HG03066 (cell line): ENCODE data around the gene ITPRID2.
"Not testable (repeated sequence)": the region's sequence is repeated elsewhere in the genome, so short reads cannot be mapped to it uniquely, and the experiment has no call there.

Experiments used
- ATAC-seq: cut with Tn5 transposase; IDR thresholded peaks from one replicate; pipeline ENCODE4 v1.9.1; 2021; ENCODE audit warnings: low read depth; ENCODE audit not compliant: unreplicated experiment

ITPRID2 gene

DNA sequence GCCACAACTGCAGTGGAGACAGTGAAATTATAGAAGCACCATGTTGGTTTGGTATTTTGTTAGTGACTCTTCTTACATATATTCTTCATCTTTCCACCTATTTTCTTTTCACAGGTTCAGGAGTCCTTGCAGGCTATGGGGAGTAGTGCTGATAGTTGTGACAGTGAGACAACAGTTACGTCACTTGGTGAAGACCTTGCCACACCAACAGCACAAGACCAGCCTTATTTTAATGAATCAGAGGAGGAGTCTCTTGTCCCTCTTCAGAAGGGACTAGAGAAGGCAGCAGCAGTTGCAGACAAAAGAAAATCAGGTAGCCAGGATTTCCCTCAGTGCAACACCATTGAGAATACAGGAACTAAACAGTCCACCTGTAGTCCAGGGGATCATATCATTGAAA, 23.6 kb downstream of the ITPRID2 start:
- no peak for ATAC-seq

DNA sequence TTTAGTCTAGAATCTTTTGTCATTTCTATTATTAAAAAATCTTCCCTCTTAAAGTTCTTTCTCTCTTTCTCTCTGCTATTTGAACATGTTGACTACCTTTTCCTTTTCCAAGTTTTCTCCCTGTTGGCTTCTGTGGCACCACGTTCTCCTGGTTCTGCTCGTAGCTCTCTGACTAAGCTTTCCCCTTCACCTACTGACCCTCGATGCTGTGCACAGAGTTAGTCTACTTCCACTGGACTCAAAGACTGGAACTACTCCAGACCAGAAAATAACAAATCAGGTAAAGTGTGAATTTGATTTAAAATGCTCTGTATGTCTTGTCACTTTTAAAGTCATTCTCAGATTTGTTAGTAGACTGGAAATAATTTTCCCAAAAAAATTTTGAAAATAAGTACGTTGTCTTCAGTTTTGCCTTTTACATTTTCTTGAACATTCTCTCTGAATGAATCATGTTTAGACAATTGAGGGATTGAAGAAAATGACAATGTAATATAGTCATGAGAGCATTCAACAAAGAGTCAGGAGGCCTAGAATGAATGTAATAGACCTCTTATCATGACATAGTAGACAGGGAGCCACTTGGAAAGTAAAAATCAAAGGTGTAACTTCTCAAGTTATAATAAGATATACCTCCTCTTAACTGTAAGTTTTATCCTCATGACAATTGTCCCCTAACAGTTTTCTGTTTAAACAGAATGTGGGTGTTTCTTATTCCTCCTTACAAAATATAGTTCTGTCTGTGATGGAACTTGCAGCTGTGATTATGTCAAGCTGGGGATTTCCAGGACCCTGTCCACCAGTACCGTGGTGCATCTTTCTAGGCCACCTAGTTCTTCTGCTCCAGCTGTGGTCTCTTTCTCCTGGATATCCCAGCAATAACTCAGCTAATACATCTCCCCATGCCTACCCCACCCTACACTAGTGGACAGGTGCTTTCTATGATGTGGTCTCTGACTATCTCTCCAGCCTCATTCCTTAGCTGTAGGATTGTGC, 25.5 kb downstream of the ITPRID2 start:
- ATAC-seq, result no peak

DNA sequence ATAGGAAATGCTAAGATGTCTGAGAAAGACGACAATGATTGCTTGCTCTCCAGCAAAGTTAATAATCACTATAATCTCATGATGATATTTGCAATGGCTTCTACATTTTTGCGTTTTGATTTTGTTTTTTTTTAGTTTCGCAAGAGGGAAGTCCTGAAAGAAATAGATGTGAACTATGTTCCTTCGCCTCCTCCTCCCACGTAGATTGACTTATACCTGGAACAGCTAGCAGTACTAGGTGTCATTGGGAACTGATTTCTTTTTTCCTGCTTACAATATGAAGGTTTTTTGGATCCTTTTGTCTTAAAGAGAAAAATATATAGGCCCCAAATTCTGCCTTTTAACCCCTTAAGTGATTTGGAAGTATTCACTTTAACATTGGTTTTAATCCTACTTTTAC, 26.7 kb downstream of the ITPRID2 start:
- no peak for ATAC-seq

DNA sequence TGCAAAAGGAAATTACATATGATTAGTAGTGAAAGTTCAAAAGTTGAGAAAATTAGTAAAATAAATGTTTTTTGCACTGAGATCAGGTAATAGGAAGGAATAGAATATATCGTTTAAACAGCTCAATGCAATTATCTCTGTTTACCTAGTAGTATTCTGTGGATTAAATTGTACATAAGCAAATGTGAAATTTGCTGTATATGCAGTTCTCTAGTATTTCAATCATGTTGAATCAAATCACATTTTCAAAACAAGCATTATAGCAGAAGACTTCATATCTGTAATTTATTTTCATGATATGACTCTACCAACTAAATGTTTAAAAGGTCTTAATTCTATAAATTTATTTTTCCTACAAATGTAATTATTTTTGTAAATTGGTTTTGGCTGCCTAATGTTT, 31.6 kb downstream of the ITPRID2 start:
- no peak for ATAC-seq

DNA sequence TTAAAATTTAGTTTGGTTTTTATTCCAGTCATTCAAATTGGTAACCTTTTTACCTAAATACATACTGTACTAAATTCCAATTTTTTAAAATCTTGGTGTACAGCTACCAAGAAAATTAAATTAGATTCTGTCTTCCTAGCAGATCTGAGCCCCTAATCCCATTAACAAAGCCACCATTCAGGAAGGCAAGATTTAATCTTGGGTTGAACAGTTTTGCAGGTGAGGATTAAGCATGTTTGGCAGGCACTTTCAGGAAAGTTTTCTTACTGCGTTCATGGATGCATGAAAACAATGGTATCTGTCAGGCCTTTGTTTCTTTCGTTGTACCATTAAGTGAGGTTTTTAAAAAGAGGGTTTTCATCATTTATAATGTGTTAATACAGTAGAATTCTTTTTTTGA, 32.8 kb downstream of the ITPRID2 start:
- no peak for ATAC-seq

DNA sequence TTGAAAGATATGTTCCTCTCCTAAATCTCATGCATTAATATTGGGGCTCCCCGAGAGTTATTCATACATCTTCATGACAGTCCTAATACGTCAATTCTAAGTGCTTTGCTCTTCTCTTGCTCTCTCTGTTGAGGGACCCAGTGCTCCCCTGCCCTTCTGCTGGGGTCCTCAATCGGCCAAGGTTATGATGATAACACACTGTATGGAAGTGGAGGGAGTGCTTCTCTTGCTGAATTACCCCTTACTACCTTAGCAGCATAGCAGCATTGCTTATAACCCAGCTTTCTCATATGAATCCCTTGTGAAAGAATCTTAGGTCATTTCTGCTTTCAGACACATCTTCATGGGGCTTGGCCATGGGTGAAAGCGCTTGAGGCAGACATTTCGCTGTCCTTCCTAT, 43.2 kb downstream of the ITPRID2 start:
- ATAC-seq, result no peak

DNA sequence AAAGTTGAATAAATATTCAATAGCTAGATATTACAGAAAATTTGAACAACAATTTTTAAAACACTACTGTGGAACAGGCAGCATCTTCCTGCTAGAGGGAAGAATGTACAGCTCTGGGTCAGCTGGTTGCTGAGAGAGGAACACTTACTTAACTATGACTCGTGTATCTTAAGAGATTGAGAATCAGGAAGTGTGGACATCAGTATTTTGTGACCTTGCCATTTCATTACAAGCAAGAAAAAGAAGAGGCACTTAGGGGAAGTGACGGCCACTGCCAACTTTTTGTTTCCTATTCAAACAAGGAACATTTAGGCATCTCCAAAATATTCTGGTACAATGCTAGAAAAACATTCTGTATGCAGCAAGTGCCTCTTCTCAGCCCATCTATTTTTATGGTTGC, 45.9 kb downstream of the ITPRID2 start:
- ATAC-seq, result no peak

DNA sequence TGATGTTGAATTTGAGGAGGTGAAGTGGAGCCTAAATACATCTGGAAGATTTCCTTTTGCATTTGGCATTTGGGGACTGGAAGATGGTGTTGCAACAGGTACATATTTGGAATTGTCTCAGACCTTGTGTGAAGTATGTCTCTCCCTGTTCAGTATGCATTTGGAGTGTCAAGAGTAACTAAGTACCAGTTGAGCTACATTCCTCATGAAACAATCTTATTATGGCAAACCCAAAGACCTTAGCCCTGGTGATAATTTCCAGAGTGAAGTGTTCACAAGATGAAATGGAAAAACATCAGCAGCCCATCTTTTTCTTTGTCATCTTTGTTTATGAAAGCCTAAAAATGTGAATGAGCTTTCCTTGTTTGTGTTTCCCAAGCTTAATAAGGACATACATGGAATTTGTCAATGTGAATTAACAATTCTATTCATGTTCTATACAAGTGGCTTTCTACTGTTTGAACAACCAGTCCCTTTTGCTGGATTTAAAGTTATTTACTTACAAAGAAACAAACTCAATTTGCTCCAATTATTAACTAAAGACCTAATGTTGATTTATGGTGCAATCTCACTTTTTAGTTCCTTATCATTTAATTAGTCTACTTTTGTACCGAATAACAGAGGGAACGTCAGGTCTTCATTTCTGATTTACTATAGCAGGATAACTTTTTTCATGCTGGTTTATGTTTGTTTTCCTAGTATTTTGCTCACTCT, 52.0 kb downstream of the ITPRID2 start:
- no peak for ATAC-seq

DNA sequence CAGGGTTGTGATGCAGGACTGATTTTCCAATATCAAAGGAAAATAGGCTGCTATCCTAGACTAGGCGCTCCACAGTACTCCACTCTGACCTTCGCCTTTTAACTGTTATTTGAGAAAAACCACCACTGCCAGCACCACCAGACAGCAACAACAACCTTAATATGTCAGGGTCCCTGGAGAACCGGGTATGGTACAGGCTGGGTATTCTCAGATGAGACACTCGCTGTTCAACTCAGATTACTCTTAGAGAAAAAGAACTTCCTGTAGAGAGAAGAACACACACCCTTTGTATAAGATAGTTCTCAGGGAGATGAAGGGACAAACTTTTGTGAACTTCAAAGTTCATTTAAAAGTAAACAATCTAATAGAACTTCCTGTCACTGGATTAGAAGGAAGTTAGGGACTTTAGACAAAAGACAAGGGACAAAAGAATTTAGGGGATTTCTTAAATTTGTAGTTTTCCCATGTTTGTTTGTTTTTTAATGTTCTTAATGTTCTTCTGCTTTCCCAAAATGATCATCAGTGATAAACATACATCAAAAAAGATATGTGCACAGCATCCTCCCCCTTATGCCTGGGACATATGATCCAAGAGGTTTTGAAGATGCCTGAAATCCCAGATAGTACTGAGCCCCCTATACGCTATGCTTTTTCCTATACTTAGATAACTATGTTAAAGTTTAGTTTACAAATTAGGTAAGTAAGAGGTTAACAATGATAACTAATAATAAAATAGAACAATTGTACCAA, 52.8 kb downstream of the ITPRID2 start:
- ATAC-seq, result no peak

DNA sequence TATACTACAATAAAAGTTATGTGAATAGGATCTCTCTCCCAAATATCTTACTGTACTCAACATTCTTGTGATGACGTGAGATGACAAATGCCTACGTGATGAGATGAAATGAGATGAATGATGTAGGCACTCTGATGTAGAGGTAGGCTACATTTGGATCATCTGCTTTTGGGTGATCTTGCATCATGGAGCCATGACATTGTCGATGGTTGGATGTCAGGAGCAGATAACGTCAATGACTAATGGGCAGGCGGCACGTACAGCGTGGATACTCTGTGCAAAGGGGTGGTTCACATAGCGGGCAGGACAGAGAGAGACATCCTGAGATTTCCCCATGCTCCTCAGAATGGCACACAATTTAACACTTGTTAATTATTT, 53.4 kb downstream of the ITPRID2 start:
- ATAC-seq, result no peak

DNA sequence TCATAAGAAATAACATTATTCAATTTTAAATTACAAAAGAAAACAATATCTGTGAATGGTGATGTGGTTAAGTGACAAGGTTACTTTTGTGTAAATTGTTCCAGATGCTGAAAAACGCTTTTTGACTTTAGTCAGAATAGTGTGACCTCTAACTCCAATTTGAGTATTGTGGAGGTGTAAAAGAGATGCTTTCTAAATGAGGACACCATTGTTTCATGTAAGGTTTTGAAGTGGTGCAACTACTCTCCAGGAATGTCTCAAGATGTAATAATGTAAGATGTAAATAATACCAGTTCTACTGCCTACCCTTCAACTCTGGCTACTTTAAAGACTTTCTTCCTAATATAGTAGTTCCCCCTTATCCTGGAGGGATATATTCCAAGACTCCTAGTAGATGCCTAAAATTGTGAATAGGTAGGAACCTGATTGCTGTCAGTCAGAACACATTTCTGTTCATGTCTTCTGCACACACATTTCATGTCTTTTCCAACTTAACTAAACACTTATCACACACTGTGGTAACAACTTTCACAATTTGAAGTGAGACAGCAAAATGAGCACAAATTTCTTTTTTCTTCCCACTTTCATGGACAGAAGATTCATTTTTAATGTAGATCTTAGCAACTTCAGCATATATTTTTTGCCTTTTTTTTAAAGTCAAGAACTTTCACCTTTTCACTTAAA, 55.1 kb downstream of the ITPRID2 start:
- ATAC-seq, result no peak

DNA sequence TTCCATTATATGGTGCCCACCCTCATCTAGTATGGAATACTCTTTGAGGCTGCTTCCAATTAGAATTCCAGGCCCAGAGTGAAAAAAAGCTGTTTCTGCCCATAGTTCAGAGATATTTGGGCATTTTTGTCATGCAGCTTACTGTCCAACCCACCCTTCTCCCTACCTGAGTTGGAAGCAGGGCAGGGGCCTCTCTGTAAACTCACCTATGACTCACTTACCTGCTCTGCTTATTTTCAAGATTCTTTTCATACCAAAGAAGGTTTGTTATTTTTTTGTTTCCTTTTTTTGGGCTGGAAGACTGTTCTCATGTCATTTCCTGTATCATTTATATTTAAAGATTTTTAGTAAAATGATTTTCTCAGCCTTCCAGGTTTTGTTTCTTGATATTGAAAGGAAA, 55.7 kb downstream of the ITPRID2 start:
- no peak for ATAC-seq

DNA sequence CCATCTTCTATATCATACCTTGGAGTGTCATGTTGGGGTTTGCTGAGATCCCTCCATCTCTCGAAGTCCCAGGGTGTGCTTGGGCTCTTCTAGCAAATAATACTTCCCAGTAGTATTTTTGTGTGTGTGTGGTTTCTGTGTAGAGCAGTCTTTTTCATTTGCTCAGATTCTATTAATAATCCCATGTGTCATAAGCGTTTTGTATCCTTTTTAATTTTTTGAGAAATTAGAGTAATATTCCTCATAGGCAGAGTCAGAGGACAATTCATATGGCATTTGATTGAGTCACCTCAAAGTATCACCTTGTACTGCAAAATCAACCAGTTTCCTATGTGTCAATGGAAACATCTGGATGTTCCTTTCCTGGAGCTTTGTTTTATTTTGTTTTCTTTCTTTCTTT, 56.7 kb downstream of the ITPRID2 start:
- no peak for ATAC-seq

DNA sequence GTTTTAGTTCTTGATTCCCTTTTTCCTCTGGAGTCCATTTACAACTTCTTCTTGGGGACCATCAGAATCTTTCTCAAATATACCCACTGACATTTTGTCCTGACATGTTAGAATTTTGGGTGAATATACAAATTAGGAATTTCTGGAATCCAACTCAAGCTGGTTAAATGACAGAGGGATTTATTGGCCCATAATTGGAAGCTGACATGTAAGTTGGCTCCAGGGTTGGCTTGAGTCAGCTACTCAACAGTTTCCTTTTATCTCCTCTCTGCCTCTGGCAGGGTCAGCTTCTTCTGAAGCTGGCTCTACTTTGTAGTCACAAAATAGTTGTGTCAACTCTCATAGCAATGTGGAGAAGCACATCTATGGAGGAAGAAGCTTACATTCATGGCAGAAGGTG, 57.5 kb downstream of the ITPRID2 start:
- ATAC-seq, result no peak

DNA sequence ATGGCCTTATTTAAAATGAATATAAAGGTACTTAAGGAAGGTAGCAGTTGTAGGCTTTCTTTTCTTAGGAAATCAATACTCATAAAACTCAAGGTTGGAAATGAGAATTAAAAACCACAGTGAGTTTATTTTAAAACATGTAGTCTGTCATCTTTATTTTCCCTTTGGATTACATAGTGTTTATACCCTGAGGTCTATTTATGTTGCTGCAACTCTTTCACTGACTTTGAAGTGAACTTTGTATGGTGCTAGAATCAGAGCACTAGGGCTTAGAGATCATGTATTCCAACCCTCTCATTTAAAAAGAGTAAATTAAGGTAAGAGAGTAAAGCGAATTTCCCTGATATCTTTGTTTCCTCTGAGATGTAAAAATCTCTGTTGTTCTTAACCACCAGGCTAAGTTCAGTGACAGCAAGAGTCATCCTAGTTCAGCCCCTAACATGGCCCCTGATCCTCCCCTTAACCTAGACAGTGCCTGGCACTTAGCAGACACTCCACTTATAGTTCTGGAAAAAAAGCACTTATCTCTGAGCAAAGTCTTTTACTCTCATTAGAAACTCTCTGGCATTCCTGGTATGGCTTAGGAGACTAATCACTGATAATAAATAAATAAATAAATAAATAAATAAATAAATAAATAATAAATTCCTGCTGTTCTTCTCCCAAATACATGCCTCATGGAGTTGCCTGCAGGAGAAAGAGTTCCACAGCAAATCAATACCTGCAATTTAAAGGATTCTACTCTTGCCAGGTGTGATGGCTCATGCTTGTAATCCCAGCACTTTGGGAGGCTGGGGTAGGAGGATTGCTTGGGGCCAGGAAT, 61.1 kb downstream of the ITPRID2 start:
- no peak for ATAC-seq

DNA sequence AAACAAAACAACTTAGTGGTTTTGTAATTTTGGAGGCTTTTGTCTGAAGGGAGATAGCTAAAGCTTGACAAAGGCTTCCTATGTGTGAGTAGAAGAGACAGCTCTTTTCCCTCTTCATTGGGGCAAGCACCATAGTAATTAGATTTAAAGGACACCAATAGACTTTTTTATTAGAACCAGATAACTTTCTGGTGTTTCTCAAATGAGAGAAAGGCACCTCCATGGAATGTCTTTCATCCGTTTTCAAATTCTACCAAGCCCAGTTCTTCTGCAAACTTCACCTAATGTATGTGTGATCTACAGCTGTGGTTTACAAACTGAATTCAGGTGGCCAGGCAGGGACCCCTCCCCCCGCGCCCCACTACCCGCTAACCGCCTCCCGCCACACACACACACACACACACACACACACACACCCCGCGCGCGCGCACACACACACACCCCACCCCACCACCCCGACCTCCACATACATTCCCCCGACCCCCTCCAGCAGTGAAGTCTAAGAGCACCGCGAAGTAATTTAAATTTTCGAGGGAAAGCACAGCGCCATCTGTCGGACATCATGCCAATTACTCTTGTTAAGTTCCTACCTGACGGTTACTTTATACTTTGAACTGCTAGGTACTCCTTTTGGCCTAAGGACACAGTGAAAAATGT, 62.5 kb downstream of the ITPRID2 start:
- peak; percentile 69 for ATAC-seq

DNA sequence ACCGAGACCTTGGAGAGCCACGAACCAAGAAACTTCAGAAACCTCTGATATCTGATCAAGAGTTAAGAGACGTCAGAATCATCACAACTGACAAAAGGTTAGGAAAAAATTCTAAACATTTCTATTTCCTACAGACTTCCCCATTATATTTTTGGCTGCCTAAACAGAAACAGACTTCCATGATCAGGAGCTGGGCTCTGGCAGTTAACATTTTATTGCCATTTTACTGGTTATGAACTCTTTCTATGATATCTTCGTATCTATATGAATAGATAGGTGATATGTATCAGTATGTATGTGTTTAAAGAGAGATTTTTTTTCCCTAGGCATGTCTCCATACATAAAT, 63.0 kb downstream of the ITPRID2 start:
- peak; percentile 14 for ATAC-seq

DNA sequence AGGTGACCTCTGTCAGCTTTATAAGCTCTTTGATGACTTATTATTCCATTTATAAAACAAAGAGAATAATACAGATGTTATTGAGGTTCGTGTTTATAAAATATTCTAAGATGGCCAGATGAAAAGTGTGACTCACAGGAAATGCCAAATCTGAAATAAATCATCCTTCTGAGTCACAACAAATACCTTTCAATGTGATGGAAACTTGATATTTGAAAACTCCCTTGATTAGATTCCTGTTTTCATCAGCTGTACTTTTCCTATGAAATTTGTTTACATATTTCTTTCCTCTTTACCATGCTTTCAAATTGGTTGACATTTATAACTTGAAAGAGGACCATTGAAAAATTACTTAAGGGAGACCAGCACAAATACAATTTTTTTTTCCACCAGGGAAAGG, 63.5 kb downstream of the ITPRID2 start:
- ATAC-seq, result no peak

DNA sequence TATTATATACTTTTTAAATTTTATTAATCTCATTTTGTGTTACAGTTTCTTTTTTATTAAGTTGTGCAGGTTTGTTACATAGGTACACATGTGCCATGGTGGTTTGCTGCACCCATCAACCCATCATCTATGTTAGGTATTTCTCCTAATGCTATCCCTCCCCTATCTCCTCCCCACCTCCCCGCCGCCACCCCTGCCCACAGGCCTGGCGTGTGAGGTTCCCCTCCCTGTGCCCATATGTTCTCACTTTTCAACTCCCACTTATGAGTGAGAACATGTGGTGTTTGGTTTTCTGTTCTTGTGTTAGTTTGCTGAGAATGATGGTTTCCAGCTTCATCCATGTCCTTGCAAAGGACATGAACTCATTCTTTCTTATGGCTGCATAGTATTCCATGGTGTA, 64.3 kb downstream of the ITPRID2 start:
- not testable (repeated sequence) for ATAC-seq
